Prostate gland (tissue), 2 donors: ENCODE results near the gene GORASP1.

Experiments used
- POLR2A ChIP-seq: fragments of 450-650 bp; IDR thresholded peaks from one replicate; pipeline ENCODE4 v1.6.1; 2016; ENCODE audit warnings: antibody characterized with exemption, mild to moderate bottlenecking
- POLR2AphosphoS5 ChIP-seq: sonication (generic); formaldehyde crosslinking; IDR thresholded peaks from one replicate; pipeline ENCODE4 v1.6.1; 2017; ENCODE audit warnings: antibody characterized with exemption
- TF ChIP-seq, protein P1 (sequence below), 4 experiments: fragments of 200-600 bp in 2 of 4; fragments of 450-650 bp in 2 of 4; sonication (generic) in 2 of 4; IDR thresholded peaks; 1 replicate in 3 of 4; 2 replicates in 1 of 4; pipeline ENCODE4 v1.5.1; 2016 to 2019; ENCODE audit warnings: antibody characterized with exemption in 4 of 4, mild to moderate bottlenecking in 2 of 4, moderate library complexity in 2 of 4

DNA sequence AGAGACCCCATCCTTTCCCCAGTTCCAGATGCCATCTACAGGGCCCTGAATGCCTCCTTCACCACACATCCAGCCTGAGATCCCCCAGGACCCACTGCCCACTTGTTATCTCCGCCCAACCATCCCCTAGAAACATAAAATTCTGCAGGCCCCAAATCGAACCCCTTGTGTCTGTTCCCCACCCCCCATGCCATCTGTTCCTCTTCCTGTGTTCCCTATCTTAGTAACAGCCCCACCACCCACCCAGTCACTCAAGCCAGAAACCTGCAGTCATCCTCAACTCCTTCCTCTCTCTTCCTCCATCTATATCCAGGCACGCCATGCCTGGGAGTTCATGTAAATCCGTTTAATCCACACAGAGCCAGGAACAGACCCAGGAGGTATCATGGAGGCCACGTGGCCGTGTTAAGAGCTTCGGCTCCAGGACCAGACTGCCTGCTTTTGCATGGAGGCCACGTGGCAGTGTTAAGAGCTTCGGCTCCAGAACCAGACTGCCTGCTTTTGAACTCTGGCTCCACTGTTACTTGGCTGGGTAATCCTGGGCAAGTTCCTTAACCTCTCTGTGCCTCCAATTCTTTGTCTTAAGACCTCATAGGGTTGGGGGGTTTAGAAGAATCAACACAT, 41.1 kb upstream of the GORASP1 start:
- TF ChIP-seq, protein P1, sequence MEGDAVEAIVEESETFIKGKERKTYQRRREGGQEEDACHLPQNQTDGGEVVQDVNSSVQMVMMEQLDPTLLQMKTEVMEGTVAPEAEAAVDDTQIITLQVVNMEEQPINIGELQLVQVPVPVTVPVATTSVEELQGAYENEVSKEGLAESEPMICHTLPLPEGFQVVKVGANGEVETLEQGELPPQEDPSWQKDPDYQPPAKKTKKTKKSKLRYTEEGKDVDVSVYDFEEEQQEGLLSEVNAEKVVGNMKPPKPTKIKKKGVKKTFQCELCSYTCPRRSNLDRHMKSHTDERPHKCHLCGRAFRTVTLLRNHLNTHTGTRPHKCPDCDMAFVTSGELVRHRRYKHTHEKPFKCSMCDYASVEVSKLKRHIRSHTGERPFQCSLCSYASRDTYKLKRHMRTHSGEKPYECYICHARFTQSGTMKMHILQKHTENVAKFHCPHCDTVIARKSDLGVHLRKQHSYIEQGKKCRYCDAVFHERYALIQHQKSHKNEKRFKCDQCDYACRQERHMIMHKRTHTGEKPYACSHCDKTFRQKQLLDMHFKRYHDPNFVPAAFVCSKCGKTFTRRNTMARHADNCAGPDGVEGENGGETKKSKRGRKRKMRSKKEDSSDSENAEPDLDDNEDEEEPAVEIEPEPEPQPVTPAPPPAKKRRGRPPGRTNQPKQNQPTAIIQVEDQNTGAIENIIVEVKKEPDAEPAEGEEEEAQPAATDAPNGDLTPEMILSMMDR (IDR thresholded peaks at IDR 0.05) = no peak
- TF ChIP-seq POLR2AphosphoS5 (no peak), POLR2A (no peak)
